ENCODE measurements around the gene PRSS36. TPM values are rescaled to one million over a fixed set of nuclear protein-coding genes. Genes with fewer than 3 reads are reported as not detected.
A peak's percentile ranks its signal among the peaks of the same experiment; 100 is the strongest.

The PRSS36 gene
- total and polyA plus RNA-seq, 9 of the 15 experiments (the other 6 are each of a cell fraction or from before 2014, with no cell fraction given), result 0.09 to 1.2 (median 0.54) TPM; not detected in 2

DNA sequence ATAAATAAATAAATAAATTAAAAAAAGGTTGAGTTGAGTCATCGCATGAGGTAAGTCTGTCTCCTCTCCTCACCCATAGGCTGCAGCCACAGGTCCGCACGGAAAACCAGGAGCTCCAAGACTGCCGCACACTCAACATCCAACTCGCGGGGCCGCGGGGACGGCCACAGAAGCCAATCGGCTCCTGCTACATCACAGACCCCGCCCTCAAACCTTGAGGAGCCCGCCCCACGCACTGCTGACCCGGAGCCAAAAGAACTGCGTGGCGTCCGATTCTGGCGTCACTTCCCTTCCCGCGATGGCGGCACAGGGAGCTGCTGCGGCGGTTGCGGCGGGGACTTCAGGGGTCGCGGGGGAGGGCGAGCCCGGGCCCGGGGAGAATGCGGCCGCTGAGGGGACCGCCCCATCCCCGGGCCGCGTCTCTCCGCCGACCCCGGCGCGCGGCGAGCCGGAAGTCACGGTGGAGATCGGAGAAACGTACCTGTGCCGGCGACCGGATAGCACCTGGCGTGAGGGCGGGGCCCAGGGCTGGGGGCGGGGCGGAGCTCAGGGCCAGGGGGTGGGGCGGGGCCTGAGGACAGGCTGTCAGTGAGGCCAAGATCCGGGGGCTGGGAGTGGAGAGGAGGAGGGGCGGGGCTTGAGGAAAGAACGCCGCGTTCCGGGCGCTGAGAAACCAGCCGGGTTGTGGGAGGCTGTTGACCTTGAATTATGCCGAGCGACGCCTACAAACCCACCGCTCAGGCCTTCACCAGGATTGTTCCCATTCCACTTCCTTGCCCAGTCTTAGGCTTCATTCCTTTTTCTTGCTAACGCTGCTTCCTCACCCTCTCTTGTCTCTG, 32.3 kb downstream of the PRSS36 start, which contains the start of gene KAT8 (continued):
- TF ChIP-seq, protein P1, sequence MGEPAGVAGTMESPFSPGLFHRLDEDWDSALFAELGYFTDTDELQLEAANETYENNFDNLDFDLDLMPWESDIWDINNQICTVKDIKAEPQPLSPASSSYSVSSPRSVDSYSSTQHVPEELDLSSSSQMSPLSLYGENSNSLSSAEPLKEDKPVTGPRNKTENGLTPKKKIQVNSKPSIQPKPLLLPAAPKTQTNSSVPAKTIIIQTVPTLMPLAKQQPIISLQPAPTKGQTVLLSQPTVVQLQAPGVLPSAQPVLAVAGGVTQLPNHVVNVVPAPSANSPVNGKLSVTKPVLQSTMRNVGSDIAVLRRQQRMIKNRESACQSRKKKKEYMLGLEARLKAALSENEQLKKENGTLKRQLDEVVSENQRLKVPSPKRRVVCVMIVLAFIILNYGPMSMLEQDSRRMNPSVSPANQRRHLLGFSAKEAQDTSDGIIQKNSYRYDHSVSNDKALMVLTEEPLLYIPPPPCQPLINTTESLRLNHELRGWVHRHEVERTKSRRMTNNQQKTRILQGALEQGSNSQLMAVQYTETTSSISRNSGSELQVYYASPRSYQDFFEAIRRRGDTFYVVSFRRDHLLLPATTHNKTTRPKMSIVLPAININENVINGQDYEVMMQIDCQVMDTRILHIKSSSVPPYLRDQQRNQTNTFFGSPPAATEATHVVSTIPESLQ (CRISPR knock-in tag; IDR thresholded peaks at IDR 0.05), result no peak
- TF ChIP-seq NR1H2 (CRISPR knock-in tag; IDR thresholded peaks at IDR 0.05), result no peak
- TF ChIP-seq SNRNP70 (optimal IDR thresholded peaks at IDR 0.05; ENCODE audit: low read depth, low read length), result no peak
- peak; percentile 74; the same call in 1 of the 2 replicates for TF ChIP-seq GTF2E2 (tag; IDR thresholded peaks at IDR 0.05)
- no peak for TF ChIP-seq ZNF589 (CRISPR knock-in tag; IDR thresholded peaks at IDR 0.05; ENCODE audit: low read depth)
- TF ChIP-seq GABPB2 (CRISPR knock-in tag; conservative IDR thresholded peaks at IDR 0.05), result no peak
- TF ChIP-seq NCOA6 (IDR thresholded peaks at IDR 0.05), result no peak
- TF ChIP-seq, protein P2, sequence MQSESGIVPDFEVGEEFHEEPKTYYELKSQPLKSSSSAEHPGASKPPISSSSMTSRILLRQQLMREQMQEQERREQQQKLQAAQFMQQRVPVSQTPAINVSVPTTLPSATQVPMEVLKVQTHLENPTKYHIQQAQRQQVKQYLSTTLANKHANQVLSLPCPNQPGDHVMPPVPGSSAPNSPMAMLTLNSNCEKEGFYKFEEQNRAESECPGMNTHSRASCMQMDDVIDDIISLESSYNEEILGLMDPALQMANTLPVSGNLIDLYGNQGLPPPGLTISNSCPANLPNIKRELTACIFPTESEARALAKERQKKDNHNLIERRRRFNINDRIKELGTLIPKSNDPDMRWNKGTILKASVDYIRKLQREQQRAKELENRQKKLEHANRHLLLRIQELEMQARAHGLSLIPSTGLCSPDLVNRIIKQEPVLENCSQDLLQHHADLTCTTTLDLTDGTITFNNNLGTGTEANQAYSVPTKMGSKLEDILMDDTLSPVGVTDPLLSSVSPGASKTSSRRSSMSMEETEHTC (IDR thresholded peaks at IDR 0.05), result no peak
- TF ChIP-seq MIER1 (IDR thresholded peaks at IDR 0.05; ENCODE audit: low read depth), result no peak
- no peak for TF ChIP-seq PHB2 (IDR thresholded peaks at IDR 0.05; ENCODE audit: low read depth)
- TF ChIP-seq, protein P3, sequence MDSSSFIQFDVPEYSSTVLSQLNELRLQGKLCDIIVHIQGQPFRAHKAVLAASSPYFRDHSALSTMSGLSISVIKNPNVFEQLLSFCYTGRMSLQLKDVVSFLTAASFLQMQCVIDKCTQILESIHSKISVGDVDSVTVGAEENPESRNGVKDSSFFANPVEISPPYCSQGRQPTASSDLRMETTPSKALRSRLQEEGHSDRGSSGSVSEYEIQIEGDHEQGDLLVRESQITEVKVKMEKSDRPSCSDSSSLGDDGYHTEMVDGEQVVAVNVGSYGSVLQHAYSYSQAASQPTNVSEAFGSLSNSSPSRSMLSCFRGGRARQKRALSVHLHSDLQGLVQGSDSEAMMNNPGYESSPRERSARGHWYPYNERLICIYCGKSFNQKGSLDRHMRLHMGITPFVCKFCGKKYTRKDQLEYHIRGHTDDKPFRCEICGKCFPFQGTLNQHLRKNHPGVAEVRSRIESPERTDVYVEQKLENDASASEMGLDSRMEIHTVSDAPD (CRISPR knock-in tag; IDR thresholded peaks at IDR 0.05), result no peak
- no peak for TF ChIP-seq ARID2 (IDR thresholded peaks at IDR 0.05)
- TF ChIP-seq, protein P4, sequence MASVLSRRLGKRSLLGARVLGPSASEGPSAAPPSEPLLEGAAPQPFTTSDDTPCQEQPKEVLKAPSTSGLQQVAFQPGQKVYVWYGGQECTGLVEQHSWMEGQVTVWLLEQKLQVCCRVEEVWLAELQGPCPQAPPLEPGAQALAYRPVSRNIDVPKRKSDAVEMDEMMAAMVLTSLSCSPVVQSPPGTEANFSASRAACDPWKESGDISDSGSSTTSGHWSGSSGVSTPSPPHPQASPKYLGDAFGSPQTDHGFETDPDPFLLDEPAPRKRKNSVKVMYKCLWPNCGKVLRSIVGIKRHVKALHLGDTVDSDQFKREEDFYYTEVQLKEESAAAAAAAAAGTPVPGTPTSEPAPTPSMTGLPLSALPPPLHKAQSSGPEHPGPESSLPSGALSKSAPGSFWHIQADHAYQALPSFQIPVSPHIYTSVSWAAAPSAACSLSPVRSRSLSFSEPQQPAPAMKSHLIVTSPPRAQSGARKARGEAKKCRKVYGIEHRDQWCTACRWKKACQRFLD (CRISPR knock-in tag; IDR thresholded peaks at IDR 0.05), result peak; percentile 65
- no peak for TF ChIP-seq ZFP1 (CRISPR knock-in tag; IDR thresholded peaks at IDR 0.05)
- TF ChIP-seq, protein P5, sequence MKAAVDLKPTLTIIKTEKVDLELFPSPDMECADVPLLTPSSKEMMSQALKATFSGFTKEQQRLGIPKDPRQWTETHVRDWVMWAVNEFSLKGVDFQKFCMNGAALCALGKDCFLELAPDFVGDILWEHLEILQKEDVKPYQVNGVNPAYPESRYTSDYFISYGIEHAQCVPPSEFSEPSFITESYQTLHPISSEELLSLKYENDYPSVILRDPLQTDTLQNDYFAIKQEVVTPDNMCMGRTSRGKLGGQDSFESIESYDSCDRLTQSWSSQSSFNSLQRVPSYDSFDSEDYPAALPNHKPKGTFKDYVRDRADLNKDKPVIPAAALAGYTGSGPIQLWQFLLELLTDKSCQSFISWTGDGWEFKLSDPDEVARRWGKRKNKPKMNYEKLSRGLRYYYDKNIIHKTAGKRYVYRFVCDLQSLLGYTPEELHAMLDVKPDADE (conservative IDR thresholded peaks at IDR 0.05; ENCODE audit: control insufficient read depth, low read depth, low read length), result peak; percentile 51
- no peak for TF ChIP-seq ZNF134 (CRISPR knock-in tag; conservative IDR thresholded peaks at IDR 0.05)
- TF ChIP-seq, protein P6, sequence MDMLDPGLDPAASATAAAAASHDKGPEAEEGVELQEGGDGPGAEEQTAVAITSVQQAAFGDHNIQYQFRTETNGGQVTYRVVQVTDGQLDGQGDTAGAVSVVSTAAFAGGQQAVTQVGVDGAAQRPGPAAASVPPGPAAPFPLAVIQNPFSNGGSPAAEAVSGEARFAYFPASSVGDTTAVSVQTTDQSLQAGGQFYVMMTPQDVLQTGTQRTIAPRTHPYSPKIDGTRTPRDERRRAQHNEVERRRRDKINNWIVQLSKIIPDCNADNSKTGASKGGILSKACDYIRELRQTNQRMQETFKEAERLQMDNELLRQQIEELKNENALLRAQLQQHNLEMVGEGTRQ (CRISPR knock-in tag; IDR thresholded peaks at IDR 0.05), result no peak
- 0 out of 2 replicates have a peak, but pooled peaks have one; percentile 6 for TF ChIP-seq OTX1 (CRISPR knock-in tag; IDR thresholded peaks at IDR 0.05)
- no peak for TF ChIP-seq SMAD3 (CRISPR knock-in tag; conservative IDR thresholded peaks at IDR 0.05)
- no peak for TF ChIP-seq ZBTB8A (IDR thresholded peaks at IDR 0.05; ENCODE audit: partially characterized antibody)

All from K562 (cell line).